H4 (cell line): ENCODE results near the gene FRMPD4. TPM values are rescaled to one million over a fixed set of nuclear protein-coding genes. Genes with fewer than 3 reads are reported as not detected.

Experiments
- DNase-seq: peaks from one replicate; pipeline ENCODE4 v3.0.0-alpha.2; 2015; ENCODE audit warnings: low spot score
- total RNA-seq: library from RNA; depleted of rRNA; stranded (reverse); fragments of >200 nt; shearing (Covaris generic); gene quantifications from 2 replicates; pipeline ENCODE4 v1.2.3, GENCODE V29; 2014

FRMPD4 gene
- total RNA-seq, 1 experiment from 2014 or later: 0.08 TPM

DNA sequence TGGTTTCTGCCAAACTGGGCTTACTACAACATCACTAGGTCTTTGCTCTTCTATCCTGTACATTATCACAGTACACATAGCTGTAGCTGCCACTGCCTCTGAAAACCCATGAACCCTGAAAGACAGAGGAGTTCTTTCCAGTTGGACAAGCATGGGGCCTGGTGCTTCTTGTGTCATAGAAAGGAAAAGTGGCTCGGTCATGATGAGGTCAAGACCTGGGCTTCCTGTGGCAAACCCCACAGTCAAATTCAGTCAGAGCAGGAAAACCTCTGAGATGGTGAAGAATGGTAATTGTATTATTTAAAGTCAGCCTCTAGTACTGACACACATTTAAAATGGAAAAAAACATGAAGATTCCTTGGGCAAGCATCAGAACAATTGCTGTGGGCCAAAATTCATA is 519.6 kb downstream of the FRMPD4 start:
- no peak for DNase-seq

DNA sequence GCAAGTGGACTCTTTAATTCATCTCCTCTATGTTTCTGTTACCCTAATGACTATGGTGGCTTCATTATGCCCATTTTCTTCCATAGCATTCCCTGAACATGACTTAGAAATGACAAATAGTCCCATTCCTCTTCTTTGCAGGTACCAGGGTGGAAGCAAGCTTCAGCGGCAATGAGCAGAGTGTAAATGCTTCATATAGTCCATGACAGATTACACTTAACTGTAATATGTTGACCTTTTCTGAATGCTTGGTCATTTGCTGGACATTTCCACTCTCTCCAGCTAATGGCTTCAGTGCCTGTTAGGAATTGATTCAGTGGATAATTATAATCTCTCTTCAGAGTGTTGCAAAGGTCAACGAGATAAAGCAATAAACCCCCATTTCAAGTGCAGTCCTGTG is 523.2 kb downstream of the FRMPD4 start:
- no peak for DNase-seq

DNA sequence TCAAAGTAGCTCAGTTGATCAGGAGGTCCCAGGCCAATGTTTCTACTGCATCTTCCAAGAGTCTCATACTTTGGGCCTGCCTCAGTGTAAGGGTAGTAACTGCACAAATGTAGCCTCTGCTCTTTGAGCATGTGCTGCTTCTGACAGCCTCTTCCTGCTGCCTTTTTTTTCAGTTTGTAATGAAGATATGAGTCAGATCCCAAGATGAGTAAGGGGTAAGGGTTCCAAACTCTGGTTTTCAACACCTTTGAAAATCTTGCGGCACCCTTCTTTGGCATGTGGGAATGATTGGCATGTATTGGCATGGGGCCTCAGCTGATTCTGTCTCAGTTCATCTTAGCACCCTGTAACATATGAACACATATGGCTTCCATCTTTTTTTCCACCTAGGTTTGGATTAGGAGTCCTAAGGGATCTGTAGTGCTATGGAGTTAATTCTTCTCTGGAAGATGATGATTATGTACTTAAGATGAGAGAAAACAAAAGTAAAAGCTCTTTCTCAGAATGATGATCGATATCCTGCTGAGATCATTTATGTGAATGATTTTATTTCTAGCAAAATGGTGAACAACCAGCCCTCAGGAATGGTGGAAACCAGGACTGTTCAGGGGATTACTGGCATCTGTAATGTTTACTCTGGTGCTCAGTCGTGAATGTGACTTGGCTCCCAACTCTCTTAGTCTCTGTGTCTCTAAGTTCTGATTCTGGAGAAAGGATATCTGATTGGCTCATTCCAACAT is 534.3 kb downstream of the FRMPD4 start:
- DNase-seq: no peak

DNA sequence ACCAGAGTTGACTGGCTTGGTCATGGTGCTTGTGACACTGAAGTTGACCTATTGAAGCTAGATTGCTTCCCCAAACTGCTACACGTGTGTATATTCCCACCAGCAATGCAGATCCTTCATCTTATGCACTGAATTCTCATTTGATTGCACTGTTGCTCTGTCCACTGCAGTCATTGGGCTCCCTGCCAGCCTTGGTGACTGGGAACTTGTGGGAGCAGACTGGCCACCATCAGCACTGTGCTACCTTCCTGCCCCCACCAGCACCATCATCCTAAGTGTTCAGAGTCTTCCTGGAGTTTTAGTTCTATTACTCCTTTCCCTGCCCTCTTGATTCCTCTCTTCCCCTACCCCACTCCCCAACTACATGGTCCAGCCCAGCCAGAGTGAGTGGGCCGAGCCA is 535.2 kb downstream of the FRMPD4 start:
- DNase-seq: no peak

DNA sequence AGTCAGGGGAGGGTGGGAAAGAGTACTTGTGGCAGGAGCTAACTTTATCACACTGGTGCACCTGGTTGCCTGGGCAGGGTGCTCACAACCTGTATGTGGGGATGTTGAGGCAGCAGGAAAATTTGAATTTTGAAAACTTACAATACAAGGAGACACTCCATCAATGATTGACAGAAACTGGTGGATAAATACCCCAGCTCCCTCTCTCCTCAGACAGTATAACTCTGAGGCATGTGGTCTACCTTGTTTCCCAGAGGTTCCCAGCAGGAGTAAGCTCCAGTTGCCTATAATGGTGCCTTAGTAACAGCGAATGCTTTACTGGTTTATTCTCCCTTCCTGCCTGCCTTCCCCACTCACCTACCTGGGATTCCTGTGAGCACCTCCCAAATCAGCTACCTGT is 541.2 kb downstream of the FRMPD4 start:
- no peak for DNase-seq

DNA sequence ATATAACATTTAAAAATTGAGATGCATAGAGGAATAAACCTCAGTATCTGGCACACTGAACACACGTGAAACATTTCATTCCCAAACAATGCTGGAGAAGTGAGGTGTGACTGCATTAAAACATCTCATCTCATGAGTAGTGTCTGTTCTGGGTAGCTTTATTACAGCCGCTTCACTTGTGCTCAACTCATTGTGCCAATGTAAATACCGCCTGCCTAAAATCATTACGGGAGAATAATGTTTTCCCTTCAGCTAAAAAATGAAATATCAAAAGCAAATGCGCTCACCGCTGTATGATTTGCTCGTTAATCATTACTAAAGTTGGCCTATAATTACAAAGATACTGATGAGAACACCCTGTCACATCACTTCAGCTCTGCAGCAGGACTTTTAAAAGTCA is 542.8 kb downstream of the FRMPD4 start:
- DNase-seq: no peak

DNA sequence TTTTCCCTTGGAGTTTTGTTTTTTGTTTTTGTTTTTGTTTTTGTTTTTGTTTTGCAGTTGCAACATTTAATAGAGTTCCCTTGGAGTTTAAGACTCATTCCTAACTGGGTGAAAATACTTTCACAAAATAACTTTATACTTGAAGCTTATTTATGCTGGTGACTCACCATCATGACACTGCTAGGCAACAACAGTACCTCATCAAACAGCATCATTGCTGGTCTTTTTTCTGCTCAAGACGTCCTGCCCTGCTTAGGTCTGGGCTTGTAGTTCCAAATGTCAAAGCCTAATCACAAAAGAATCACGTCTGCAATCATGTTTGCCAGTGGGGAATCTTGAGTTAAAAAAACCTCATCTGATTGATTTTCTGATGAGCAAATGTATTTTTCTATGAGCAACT is 547.3 kb downstream of the FRMPD4 start:
- DNase-seq: no peak

DNA sequence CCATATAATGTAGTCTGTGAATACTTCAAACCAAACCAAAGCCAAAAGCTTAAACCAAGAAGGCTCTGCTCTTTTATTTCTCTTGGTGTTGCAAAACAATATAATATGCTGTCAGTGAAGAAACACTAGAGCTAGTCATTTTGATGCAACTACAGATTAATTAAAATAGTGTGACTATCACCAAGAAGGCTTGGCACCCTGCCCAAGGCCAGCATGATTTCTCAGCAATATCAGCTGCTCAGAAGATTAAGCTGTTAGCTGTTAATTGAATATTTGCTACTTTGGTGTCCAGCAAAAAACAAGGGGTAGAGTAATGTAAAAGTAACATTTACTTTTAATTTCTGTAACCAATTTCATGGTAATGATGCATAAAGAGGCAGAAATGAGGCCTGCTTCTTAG is 548.1 kb downstream of the FRMPD4 start:
- no peak for DNase-seq

DNA sequence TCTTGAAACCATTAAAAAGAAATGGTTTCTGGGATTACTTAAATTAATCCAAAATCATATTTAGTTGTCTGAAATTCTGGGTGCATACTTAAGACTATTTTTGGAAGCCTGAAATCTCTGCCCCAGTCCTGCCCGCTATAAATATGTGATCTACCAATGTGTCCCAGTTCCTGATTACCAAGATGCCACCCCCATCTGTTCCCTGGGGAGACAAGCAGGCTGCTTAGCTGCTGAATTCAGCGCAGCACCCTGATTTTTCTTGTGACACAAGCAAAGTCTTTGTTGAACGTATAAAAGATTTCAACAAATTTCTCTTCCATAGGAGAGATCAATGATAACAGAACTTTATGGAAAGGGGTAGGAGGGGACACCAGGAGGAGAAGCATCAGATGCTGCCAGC is 552.4 kb downstream of the FRMPD4 start:
- no peak for DNase-seq

DNA sequence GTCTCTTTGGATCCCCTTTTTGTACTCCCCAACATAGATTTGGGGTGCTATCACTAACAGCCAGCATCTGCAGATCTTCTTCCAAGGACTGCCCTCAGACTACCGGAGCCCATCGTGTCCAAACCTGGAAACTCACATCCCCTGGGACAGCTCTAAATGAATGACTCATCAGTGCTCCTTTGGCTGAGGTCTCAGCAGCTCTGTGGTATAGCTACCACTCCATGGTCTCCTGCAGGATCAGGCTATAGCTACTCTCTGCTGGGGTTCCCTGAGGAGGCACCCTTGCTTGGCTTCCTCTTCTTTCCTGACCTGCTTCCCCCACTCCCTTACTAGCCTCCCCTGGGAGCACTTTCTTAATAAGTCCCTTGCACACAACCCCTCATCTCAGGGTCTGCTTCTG is 555.5 kb downstream of the FRMPD4 start:
- DNase-seq: peak; percentile 8

DNA sequence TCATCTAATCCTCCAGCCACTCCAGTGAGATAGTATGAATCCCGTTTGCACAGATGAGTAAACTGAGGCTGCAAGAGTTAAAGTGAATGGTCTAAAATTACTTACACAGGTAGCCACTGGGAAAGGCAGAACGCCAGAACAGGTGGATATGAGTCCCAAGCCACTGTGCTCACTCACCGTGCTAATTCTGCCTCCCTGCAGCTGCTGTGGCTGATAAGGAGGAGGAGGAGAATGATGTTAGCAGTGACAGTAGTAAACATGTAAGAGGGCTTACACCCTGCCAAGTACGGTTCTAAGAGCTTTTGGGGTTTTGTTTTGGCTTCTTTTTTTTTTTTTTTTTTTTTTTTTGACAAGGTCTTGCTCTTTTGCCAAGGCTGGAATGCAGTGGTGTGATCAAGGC is 562.5 kb downstream of the FRMPD4 start:
- DNase-seq: no peak

DNA sequence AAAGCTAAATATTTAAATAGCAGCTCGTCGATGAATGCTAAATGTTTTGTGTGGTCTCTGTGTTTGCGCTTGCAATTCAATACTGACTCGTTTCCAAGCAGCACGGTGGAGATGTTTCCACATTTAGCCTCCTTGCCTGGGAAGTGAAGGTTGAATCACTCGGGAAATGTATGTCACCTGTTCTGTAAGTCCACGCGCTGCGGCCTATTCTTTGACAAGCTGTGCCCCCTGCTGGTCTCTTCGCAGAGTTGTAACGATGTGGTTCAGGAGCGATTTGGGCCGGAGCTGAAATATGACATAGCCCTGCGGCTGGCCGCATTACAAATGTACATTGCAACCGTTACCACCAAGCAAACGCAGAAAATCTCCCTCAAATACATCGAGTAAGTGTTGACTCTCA is 563.4 kb downstream of the FRMPD4 start:
- DNase-seq: peak; percentile 69

DNA sequence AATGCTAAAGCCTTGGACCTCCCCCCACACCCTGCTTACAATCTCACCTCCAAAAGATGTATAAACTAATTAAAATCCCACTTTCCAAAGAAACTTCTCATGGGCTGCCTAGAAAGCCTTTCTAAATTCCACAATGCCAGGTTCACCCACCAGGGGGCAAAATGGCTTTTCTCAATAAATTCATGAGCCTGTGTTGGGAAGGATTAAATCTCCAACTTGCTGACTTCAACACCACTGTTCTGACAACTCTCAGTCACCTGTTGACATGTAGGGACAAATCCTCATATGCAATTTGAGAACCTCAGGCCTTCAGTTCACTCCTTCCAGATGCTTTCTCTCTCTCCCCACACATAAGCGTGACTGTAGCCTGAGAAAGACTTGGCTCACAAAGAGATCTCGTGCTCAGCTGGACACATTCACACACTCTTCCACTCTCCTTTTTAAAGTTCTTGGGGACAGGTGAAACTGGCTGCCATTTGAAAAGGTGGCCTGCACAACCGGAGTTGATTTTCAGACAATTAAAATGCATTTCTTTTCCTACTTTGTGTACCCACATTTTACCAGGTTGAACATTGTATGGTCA is 564.3 kb downstream of the FRMPD4 start:
- DNase-seq: no peak

DNA sequence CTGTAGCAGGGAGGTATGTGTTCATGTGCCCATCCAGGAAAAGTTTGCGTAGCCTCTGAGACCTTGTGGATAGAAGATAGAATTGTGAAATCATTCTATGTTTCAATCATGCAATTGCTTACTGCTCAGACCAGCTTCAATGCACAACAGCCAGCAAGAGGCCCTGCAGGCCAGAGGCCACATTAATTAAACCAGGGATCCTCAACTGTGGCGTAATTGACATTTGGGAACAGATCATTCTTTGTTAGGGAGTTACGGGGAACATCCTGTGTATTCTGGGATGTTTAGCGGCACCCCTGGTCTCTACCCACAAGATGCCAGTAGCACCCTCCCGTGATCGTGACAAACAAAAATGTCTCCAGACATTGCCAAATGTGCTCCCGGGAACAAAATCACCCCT is 566.4 kb downstream of the FRMPD4 start:
- no peak for DNase-seq

DNA sequence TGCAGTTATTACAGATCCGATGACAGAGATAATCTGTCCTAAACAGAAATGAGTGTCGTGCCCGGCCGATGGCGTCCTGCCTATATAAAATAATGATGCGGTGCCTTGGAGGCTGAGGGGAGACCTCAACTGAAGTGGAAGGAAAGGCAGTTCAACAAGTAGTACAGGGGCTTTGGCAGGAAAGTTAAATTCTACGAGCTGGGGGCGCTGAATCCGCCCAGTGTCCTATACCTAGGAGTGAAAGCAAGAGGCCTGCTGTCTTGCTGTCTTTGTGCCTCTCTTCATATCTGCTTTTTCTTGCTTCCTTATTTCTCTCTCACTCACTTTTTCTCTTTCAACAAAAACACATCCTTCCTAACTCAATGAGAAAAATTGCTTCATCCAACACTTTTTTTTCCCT is 570.8 kb downstream of the FRMPD4 start:
- DNase-seq: no peak

DNA sequence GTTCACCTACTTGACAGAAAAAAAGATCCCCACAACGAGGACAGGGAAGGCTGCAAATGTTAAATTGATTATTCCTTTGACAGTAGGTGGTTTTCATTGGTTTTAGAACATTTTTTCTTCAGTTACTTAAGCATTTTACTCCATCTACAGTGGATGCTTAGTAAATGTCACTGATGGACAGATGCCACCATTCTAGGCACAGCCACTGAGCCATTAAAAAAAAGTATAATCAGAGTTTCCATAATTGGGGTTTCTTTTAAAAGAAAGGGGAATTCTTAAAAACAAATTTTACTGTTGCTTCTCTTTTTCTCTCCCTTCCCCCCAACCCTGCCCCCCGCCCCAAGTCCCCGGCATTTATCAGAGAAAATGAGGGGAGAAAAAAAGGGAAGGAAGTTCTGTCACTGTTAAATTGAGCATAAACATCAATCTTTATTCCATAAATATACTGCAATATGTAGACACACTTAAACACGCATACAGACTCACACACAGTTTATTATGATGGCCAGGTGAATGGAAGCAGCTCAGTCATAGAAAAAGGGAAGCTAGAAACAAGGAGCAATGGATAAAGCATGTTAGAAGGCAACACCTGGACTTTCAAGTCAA is 573.3 kb downstream of the FRMPD4 start:
- DNase-seq: no peak

DNA sequence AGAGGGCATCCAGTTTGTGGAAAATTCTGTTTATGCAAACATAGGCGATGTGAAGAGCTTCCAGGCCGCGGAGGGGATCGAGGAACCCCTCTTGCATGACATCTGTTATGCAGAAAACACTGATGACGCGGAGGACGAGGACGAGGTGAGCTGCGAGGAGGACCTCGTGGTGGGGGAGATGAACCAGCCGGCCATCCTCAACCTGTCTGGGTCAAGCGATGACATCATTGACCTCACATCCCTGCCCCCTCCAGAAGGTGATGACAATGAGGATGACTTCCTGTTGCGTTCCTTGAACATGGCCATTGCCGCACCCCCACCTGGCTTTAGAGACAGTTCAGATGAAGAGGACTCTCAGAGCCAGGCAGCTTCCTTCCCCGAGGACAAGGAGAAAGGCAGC is 578.3 kb downstream of the FRMPD4 start:
- no peak for DNase-seq

DNA sequence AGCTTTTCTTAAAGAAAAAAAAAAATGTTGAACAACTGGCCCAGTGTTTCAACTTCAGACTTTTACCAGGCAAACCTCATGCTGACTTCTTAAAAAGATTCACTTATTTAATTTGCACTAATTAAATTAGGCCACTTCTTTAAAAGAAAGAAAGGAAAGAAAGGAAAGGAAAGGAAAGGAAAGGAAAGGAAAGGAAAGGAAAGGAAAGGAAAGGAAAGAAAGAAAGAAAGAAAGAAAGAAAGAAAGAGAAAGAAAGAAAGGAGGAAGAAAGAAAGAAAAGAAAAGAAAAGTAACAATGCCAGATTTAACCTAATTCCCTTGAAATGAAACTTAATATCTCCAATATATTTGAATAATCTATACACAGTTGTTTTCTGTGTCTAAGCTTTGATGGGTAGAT is 581.6 kb downstream of the FRMPD4 start:
- DNase-seq: no peak

DNA sequence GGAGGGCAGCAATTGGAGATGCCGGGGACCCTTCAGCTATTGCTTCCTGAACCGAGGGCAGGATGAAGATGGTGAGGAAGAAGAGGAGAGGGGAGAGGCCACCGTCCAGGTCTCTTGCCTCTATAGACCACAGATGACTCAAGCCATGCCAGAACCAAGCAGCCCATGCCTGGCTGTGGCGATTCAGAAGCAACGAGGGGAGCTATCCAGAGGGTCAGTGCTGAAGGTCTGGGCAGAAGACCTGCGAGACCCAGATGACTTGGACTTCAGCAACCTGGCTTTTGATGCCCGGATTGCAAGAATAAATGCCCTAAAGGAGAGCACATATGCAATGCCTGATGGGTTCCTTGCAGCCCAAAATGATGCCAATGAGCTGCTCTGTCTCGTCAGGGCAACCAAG is 582.8 kb downstream of the FRMPD4 start:
- no peak for DNase-seq

DNA sequence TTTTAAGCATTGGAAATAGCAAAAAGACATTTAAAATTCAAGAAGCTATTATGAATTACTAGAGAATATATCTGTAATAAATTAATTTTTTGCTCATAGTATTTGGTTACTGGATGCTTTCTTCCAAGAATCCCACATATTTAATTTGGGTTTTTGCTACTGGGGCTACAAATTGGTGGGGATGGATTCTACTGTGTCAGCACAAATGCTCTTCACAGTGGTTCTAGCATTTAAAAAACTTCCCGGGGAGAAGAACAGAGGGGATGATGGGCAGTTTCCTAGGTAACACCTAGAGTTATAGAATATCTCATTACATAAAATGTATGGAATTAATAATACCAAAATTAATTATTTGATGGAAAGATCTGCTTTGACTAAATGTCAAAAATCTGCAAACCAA is 584.0 kb downstream of the FRMPD4 start:
- DNase-seq: no peak

DNA sequence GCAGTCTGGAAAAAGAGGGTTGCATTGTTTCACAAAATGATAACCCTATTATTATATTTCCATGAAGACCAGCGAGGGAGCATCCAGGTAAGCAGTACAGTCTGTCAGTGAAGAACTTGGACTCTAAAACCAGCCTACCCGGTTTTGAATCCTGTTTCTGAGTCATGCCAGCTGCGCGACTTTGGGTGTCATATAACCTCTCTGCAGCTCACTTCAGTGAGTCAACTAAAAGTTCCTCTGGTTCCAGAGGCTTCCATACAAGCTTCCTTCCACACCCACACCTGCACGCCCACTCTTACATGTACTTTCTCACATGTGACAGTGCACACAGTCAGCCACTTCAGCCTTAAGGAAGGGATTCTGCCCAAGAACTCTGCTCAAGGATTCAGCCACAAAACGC is 603.1 kb downstream of the FRMPD4 start:
- no peak for DNase-seq

DNA sequence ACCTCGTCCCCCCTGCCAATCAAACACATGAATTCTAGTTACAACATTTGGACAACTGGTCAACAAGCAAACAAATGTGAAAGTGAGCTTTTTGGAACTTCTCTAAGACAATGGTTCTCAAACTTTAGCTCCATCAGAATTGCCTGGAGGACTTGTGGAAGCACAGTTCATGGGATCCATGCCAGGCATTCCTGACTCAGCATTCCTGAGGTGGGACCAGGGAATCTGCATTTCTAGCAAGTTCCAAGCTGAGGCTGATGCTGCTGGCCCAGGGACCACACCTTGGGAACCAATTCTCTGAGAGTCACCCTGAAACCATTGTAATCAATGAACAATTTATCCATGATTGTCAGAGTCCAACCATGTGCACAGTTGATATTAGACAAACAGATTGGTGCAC is 609.2 kb downstream of the FRMPD4 start:
- no peak for DNase-seq

DNA sequence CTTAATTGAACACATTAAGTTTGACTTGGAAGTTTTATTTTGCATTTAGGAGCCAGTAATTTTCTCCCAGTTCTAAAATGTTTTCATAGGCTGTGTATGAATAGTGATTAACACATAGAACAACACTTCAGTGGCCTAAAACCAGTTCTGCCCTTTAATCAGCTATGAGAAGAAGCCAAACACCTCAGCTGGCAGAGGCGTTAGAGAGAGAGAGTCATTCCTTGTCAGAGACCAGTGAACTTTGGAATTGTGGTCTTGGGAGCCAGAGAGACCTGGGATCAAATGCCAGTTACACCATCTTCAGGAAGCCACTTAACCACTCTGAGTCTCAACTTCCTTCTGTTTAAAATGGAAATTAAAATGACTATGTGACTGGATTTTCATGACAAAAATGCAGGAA is 613.6 kb downstream of the FRMPD4 start:
- DNase-seq: no peak

DNA sequence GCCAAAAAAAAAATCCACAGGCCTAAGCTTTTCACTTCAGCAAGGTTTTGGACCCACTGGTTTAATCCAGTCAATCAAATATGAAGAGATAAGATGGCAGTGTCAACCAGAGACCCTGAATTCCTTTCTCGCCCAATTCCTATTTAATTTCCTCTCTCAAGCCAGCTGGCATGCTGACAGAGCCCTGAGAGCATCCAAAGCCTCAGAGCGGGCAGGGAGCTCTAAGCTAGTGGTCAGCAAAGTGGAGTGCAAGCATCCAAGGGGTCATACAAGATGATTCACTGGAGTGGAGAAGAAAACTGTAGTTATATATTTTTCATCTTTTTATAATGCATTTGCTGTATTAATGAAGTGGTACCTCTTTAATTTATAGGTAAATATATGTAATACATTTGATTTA is 615.1 kb downstream of the FRMPD4 start:
- no peak for DNase-seq
